GM21723 (cell line): ENCODE data around the gene APP.

Experiments
- ATAC-seq: cut with Tn5 transposase; IDR thresholded peaks from one replicate; pipeline ENCODE4 v1.9.1; 2021; ENCODE audit warnings: mild to moderate bottlenecking, moderate library complexity; ENCODE audit not compliant: unreplicated experiment

APP gene

GRCh38 chr21:25884311-25884710, 286.3 kb downstream of the APP start:
- no peak for ATAC-seq

GRCh38 chr21:25881524-25882376, 288.8 kb downstream of the APP start:
- peak; percentile 93 for ATAC-seq

GRCh38 chr21:25879203-25879602, 291.4 kb downstream of the APP start:
- ATAC-seq: no peak

GRCh38 chr21:25878344-25878743, 292.2 kb downstream of the APP start:
- no peak for ATAC-seq

GRCh38 chr21:25872271-25872670, 298.3 kb downstream of the APP start:
- ATAC-seq: no peak

- no peak for ATAC-seq
Measured at GRCh38 chr21:25871566-25871965, 299.0 kb downstream of the APP start.

GRCh38 chr21:25870084-25870483, 300.5 kb downstream of the APP start:
- ATAC-seq: no peak

GRCh38 chr21:25867061-25867460, 303.5 kb downstream of the APP start:
- no peak for ATAC-seq

- no peak for ATAC-seq
Measured at GRCh38 chr21:25863747-25864146, 306.8 kb downstream of the APP start.

GRCh38 chr21:25863031-25863430, 307.5 kb downstream of the APP start:
- ATAC-seq: no peak

GRCh38 chr21:25862596-25862995, 308.0 kb downstream of the APP start:
- no peak for ATAC-seq

GRCh38 chr21:25862112-25862511, 308.5 kb downstream of the APP start:
- ATAC-seq: no peak

GRCh38 chr21:25859235-25859929, 311.2 kb downstream of the APP start:
- no peak for ATAC-seq

GRCh38 chr21:25858325-25858724, 312.2 kb downstream of the APP start:
- ATAC-seq: no peak

GRCh38 chr21:25857308-25858074, 313.1 kb downstream of the APP start:
- no peak for ATAC-seq

GRCh38 chr21:25855576-25855975, 315.0 kb downstream of the APP start:
- ATAC-seq: no peak

GRCh38 chr21:25850126-25850842, 320.3 kb downstream of the APP start:
- no peak for ATAC-seq

GRCh38 chr21:25848309-25848708, 322.3 kb downstream of the APP start:
- no peak for ATAC-seq

- ATAC-seq: no peak
Measured at GRCh38 chr21:25845729-25846256, 324.8 kb downstream of the APP start.

- no peak for ATAC-seq
Measured at GRCh38 chr21:25842925-25843324, 327.6 kb downstream of the APP start.

- ATAC-seq: no peak
Measured at GRCh38 chr21:25838809-25839208, 331.8 kb downstream of the APP start.
